Measurements from ENCODE around the gene UGT1A8.
"Not testable (repeated sequence)": the region's sequence is repeated elsewhere in the genome, so short reads cannot be mapped to it uniquely, and the experiment has no call there.

Gene UGT1A8

DNA sequence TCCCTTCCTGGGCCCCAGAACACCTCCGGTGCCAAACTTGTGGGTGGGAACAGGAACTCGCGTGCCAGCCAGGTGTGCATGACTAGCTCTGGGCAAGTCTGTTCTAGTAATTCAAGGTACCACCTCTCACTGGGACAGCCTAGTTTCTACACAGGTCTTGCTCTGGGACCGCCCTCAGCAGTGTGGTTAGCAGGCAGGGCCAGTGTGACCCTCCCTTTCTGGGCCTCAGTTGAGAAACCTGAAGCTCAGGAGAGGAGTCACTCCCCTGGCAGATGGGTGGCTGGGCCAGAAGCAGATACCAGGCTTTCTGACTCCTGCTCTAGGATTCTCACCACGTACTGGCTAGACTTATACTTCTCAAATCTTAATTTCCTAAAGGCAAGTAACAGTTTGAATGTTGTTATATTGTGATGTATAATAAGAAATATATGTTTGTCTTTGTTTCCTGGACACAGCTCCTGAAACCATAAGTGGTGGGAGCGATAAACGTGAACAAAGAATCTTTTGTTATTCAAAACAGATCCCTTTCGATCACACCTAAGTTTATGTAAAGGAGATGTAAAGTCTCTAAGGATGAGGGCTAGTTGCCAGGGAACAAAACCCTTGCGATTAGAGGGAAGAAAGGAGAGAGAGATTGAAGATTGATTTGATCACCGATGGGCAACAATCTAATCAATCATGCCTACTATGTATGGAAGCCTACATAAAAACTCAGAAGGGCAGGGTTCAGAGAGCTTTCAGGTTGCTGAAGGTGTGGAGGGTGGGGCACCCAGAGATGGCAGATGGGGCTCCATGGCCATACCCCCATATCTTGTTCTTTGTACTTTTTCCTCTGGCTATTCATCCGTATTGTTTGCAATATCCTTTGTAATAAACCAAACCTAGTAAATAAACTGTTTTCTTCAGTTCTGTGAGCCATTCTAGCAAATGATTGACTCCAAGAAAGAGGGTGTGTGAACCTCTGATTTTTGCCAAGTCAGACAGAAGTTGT is 74.3 kb downstream of the UGT1A8 start:
- no peak overlapping the region for H3K4me3 ChIP-seq (replicated peaks in 1 of 2; ENCODE audit: low read depth in 2 of 2, low read length in 2 of 2)

DNA sequence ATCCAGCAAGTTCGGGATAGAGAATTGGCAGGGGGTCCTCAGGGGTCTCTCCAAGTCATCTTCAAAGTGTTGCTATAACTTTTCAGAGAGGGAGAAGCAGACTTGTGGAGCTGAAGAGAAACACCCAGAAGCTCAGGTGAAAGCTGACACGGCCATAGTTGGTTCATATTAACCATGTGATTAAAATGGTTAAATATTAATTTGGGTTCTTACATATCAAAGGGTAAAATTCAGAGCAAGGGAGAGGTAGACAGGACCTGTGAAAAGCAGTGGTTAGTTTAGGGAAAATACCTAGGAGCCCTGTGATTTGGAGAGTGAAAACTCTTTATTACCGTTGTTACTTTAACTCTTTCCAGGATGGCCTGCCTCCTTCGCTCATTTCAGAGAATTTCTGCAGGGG is 75.2 kb downstream of the UGT1A8 start, which contains the start of gene UGT1A6:
Gene UGT1A6 (plus strand): TSS at position 243 of the 400 bp plus-strand sequence. CDS start 115 bp downstream, at position 358.
- no peak for DNase-seq (ENCODE audit: low read depth in 2 of 2)
- H3K4me3 ChIP-seq (replicated peaks in 1 of 2; ENCODE audit: low read depth in 2 of 2, low read length in 2 of 2), result no peak within 1 kb of the TSS
- TF ChIP-seq, protein P1, sequence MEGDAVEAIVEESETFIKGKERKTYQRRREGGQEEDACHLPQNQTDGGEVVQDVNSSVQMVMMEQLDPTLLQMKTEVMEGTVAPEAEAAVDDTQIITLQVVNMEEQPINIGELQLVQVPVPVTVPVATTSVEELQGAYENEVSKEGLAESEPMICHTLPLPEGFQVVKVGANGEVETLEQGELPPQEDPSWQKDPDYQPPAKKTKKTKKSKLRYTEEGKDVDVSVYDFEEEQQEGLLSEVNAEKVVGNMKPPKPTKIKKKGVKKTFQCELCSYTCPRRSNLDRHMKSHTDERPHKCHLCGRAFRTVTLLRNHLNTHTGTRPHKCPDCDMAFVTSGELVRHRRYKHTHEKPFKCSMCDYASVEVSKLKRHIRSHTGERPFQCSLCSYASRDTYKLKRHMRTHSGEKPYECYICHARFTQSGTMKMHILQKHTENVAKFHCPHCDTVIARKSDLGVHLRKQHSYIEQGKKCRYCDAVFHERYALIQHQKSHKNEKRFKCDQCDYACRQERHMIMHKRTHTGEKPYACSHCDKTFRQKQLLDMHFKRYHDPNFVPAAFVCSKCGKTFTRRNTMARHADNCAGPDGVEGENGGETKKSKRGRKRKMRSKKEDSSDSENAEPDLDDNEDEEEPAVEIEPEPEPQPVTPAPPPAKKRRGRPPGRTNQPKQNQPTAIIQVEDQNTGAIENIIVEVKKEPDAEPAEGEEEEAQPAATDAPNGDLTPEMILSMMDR (IDR thresholded peaks at IDR 0.05; ENCODE audit: low read depth, low read length), result no peak

More for the DNA sequence above, 74.3 kb downstream of the UGT1A8 start:
- TF ChIP-seq, protein P1 (IDR thresholded peaks at IDR 0.05; ENCODE audit: low read depth, low read length), result no peak
- DNase-seq (ENCODE audit: low read depth in 2 of 2), result no peak

DNA sequence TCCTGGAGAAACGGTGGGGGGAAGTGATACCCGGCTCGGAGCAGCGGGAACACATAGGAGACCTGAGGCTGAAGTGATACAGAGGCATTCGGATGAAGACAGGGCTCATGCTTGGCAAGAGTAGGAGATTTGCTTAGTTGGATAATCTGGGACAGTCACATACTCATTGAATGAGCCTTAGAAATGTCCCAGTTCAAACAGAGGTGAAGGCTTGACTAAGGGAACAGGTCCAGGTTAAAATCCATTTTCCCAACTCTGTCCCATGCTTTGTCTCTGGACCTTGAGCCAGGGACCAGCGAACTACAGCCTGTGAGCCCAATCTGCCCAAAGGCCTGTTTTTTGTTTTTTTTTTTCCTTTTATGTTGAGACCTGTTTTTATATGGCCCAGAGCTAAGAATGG is 76.5 kb downstream of the UGT1A8 start:
- no peak overlapping the region for H3K4me3 ChIP-seq (replicated peaks in 1 of 2; ENCODE audit: low read depth in 2 of 2, low read length in 2 of 2)
- no peak for DNase-seq (ENCODE audit: low read depth in 2 of 2)
- TF ChIP-seq, protein P1 (IDR thresholded peaks at IDR 0.05; ENCODE audit: low read depth, low read length), result no peak

DNA sequence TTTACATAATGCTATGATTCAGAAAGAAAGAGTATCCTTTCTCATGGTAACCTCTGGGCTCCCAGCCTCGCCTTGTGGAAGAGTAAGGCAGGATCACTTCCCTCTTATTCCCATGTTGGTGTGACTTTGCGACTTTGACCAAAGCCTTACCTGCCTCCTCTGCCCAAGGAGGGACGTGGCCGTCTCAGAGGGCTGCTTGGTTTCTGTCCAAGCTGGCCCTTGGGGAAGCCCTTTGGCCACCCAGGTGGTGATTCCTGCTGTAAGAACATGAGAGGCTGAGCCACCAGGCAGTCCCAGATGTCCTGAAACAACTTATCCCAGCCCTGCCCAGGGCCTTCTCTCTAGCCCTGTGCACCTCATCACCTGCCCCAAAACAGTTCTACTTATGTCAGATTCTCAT is 81.3 kb downstream of the UGT1A8 start:
- no peak for DNase-seq (ENCODE audit: low read depth in 2 of 2)
- no peak overlapping the region for H3K4me3 ChIP-seq (replicated peaks in 1 of 2; ENCODE audit: low read depth in 2 of 2, low read length in 2 of 2)
- TF ChIP-seq, protein P1 (IDR thresholded peaks at IDR 0.05; ENCODE audit: low read depth, low read length), result no peak

DNA sequence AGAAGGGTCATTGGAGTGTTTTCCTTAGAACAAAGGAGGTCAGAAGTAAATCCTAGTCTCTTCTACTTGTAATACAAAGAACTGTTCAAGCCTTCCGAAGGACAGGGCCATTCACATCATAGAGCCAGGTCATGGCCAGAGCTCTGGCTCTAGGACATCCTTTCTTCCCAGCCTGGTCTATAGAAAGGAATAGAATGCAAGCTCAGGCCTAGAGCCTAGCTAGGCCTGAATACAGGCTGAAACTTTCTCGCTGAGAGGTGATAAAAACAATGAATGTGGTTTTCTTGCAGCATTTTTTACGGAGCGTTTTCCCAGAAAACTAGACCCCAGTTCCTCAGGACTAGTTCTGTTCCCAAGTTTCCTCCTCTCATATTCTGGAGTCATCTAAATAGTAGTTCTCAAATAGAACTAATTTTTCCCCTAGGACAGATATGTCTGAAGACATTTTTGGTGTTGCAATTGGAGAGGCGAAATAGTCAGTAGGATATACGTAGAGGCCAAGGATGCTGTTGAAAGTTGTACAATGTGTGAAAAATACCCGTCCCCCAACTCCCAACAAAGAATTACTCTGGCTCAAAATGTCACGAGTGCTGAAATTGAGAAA is 82.1 kb downstream of the UGT1A8 start:
- DNase-seq (ENCODE audit: low read depth in 2 of 2), result peak in 1 of 2 donors; percentile 90
- TF ChIP-seq, protein P1 (IDR thresholded peaks at IDR 0.05; ENCODE audit: low read depth, low read length), result no peak
- no peak overlapping the region for H3K4me3 ChIP-seq (replicated peaks in 1 of 2; ENCODE audit: low read depth in 2 of 2, low read length in 2 of 2)

DNA sequence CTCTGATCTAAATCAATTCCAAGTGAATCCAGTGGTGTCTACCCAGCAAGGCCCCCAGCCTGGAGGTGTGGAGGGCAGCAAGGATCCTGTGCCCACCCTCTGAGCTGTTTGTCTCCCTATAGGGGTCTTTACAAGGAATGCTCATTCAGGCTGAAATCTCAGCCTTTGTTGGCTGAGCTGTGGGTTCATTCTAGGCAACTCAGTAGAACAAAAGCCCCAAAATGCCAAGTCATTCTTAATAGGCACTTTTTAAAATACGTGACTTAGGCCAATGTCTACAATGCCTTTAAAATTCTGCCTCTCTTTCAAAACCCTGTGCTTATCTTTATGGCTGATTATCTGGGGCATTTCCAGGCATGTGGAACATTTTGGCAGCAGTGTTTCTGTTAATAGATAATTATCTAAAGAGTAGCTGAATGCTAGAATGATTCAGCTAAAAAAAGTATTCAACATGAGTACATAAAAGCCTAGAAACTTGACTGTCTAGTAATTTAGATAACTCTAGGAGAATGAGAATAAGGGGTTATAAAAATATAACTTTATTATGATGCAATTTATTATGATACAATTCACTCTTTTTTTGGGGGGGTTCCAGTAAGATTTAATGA is 82.7 kb downstream of the UGT1A8 start:
- no peak overlapping the region for H3K4me3 ChIP-seq (replicated peaks in 1 of 2; ENCODE audit: low read depth in 2 of 2, low read length in 2 of 2)
- peak; percentile 61 to 97 for DNase-seq (ENCODE audit: low read depth in 2 of 2)
- TF ChIP-seq, protein P1 (IDR thresholded peaks at IDR 0.05; ENCODE audit: low read depth, low read length), result no peak

DNA sequence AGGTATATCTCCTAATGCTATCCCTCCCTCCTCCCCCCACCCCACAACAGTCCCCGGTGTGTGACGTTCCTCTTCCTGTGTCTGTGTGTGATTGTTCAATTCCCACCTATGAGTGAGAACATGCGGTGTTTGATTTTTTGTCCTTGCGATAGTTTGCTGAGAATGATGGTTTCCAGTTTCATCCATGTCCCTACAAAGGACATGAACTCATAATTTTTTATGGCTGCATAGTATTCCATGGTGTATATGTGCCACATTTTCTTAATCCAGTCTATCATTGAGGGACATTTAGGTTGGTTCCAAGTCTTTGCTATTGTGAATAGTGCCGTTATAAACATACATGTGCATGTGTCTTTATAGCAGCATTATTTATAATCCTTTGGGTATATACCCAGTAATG is 83.4 kb downstream of the UGT1A8 start:
- not testable (repeated sequence) for DNase-seq (ENCODE audit: low read depth in 2 of 2)

More for the DNA sequence above, 83.4 kb downstream of the UGT1A8 start:
- H3K4me3 ChIP-seq (replicated peaks in 1 of 2; ENCODE audit: low read depth in 2 of 2, low read length in 2 of 2), result not testable (repeated sequence)

Measured in cardiac fibroblast (primary cell).